ENCODE measurements around the gene POLR3B. TPM values are rescaled to one million over a fixed set of nuclear protein-coding genes. Genes with fewer than 3 reads are reported as not detected.
A peak's percentile ranks its signal among the peaks of the same experiment; 100 is the strongest.

POLR3B gene
- total RNA-seq, 1 experiment from 2014 or later: 14.3 TPM

- Histone ChIP-seq H3K27me3 (replicated peaks) (no peaks in the 10 kb centered on the region), H3K36me3 (no peaks in the 10 kb centered on the region), H3K27ac (no peak overlapping the region), H3K4me1 (replicated peaks) (no peaks in the 10 kb centered on the region), H3K4me3 (no peak overlapping the region), H3K9me3 (replicated peaks) (no peaks in the 10 kb centered on the region)
- no peak for DNase-seq (ENCODE audit: low read depth in 1 of 2, low spot score in 2 of 2)
Measured at GRCh38 chr12:106481246-106481645, 123.7 kb downstream of the POLR3B start.

- no peak overlapping the region for H3K27ac ChIP-seq
- H3K36me3 ChIP-seq: no peaks in the 10 kb centered on the region
- DNase-seq (ENCODE audit: low read depth in 1 of 2, low spot score in 2 of 2): no peak
- no peaks in the 10 kb centered on the region for H3K4me1 ChIP-seq (replicated peaks)
- H3K9me3 ChIP-seq (replicated peaks): no peaks in the 10 kb centered on the region
- H3K4me3 ChIP-seq: no peak overlapping the region
- no peaks in the 10 kb centered on the region for H3K27me3 ChIP-seq (replicated peaks)
Measured at GRCh38 chr12:106487664-106488063, 130.1 kb downstream of the POLR3B start.

- DNase-seq (ENCODE audit: low read depth in 1 of 2, low spot score in 2 of 2): no peak
- Histone ChIP-seq H3K4me3 (no peak overlapping the region), H3K4me1 (replicated peaks) (no peaks in the 10 kb centered on the region), H3K9me3 (replicated peaks) (no peaks in the 10 kb centered on the region), H3K36me3 (no peaks in the 10 kb centered on the region), H3K27ac (no peak overlapping the region), H3K27me3 (replicated peaks) (no peaks in the 10 kb centered on the region)
Measured at GRCh38 chr12:106488884-106489283, 131.3 kb downstream of the POLR3B start.

- H3K36me3 ChIP-seq: no peaks in the 10 kb centered on the region
- DNase-seq (ENCODE audit: low read depth in 1 of 2, low spot score in 2 of 2): no peak
- no peak overlapping the region for H3K4me3 ChIP-seq
- H3K27me3 ChIP-seq (replicated peaks): no peaks in the 10 kb centered on the region
- H3K9me3 ChIP-seq (replicated peaks): no peaks in the 10 kb centered on the region
- no peaks in the 10 kb centered on the region for H3K4me1 ChIP-seq (replicated peaks)
- no peak overlapping the region for H3K27ac ChIP-seq
Measured at GRCh38 chr12:106490264-106490663, 132.7 kb downstream of the POLR3B start.

- Histone ChIP-seq H3K36me3 (peaks cover 14% of the 10 kb centered on the region), H3K27me3 (replicated peaks) (no peaks in the 10 kb centered on the region), H3K27ac (no peak overlapping the region), H3K4me3 (no peak overlapping the region), H3K4me1 (replicated peaks) (no peaks in the 10 kb centered on the region), H3K9me3 (replicated peaks) (no peaks in the 10 kb centered on the region)
- no peak for DNase-seq (ENCODE audit: low read depth in 1 of 2, low spot score in 2 of 2)
Measured at GRCh38 chr12:106492857-106493256, 135.3 kb downstream of the POLR3B start.

GRCh38 chr12:106493531-106493930, 136.0 kb downstream of the POLR3B start:
- Histone ChIP-seq H3K36me3 (peaks cover 15% of the 10 kb centered on the region), H3K27ac (no peak overlapping the region), H3K9me3 (replicated peaks) (no peaks in the 10 kb centered on the region), H3K4me1 (replicated peaks) (no peaks in the 10 kb centered on the region), H3K27me3 (replicated peaks) (no peaks in the 10 kb centered on the region), H3K4me3 (no peak overlapping the region)
- DNase-seq (ENCODE audit: low read depth in 1 of 2, low spot score in 2 of 2): no peak

GRCh38 chr12:106495354-106495965, 137.9 kb downstream of the POLR3B start:
- no peak overlapping the region for H3K27ac ChIP-seq
- H3K4me1 ChIP-seq (replicated peaks): no peaks in the 10 kb centered on the region
- no peaks in the 10 kb centered on the region for H3K27me3 ChIP-seq (replicated peaks)
- H3K36me3 ChIP-seq: peaks cover 15% of the 10 kb centered on the region
- no peaks in the 10 kb centered on the region for H3K9me3 ChIP-seq (replicated peaks)
- no peak for DNase-seq (ENCODE audit: low read depth in 1 of 2, low spot score in 2 of 2)
- H3K4me3 ChIP-seq: no peak overlapping the region

GRCh38 chr12:106498056-106498455, 140.5 kb downstream of the POLR3B start:
- Histone ChIP-seq H3K36me3 (peaks cover 26% of the 10 kb centered on the region), H3K4me1 (replicated peaks) (no peaks in the 10 kb centered on the region), H3K4me3 (no peak overlapping the region), H3K27ac (no peak overlapping the region), H3K9me3 (replicated peaks) (no peaks in the 10 kb centered on the region), H3K27me3 (replicated peaks) (no peaks in the 10 kb centered on the region)
- DNase-seq (ENCODE audit: low read depth in 1 of 2, low spot score in 2 of 2): no peak

- no peaks in the 10 kb centered on the region for H3K9me3 ChIP-seq (replicated peaks)
- no peaks in the 10 kb centered on the region for H3K4me1 ChIP-seq (replicated peaks)
- H3K4me3 ChIP-seq: no peak overlapping the region
- H3K27ac ChIP-seq: no peak overlapping the region
- no peaks in the 10 kb centered on the region for H3K27me3 ChIP-seq (replicated peaks)
- peaks cover 26% of the 10 kb centered on the region for H3K36me3 ChIP-seq
- DNase-seq (ENCODE audit: low read depth in 1 of 2, low spot score in 2 of 2): no peak
Measured at GRCh38 chr12:106499628-106500027, 142.1 kb downstream of the POLR3B start.

GRCh38 chr12:106506691-106507090, 149.1 kb downstream of the POLR3B start:
- no peak for DNase-seq (ENCODE audit: low read depth in 1 of 2, low spot score in 2 of 2)
- Histone ChIP-seq H3K4me1 (replicated peaks) (no peaks in the 10 kb centered on the region), H3K9me3 (replicated peaks) (no peaks in the 10 kb centered on the region), H3K36me3 (peaks cover 14% of the 10 kb centered on the region), H3K27me3 (replicated peaks) (no peaks in the 10 kb centered on the region), H3K27ac (no peak overlapping the region), H3K4me3 (no peak overlapping the region)

GRCh38 chr12:106508966-106509365, 151.4 kb downstream of the POLR3B start:
- no peaks in the 10 kb centered on the region for H3K4me1 ChIP-seq (replicated peaks)
- no peak overlapping the region for H3K27ac ChIP-seq
- H3K36me3 ChIP-seq: peaks cover 7% of the 10 kb centered on the region
- H3K4me3 ChIP-seq: no peak overlapping the region
- H3K27me3 ChIP-seq (replicated peaks): no peaks in the 10 kb centered on the region
- H3K9me3 ChIP-seq (replicated peaks): no peaks in the 10 kb centered on the region
- no peak for DNase-seq (ENCODE audit: low read depth in 1 of 2, low spot score in 2 of 2)

- no peak overlapping the region for H3K27ac ChIP-seq
- no peaks in the 10 kb centered on the region for H3K9me3 ChIP-seq (replicated peaks)
- DNase-seq (ENCODE audit: low read depth in 1 of 2, low spot score in 2 of 2): no peak
- no peak overlapping the region for H3K4me3 ChIP-seq
- no peaks in the 10 kb centered on the region for H3K4me1 ChIP-seq (replicated peaks)
- H3K27me3 ChIP-seq (replicated peaks): no peaks in the 10 kb centered on the region
- H3K36me3 ChIP-seq: 0 out of 2 replicates have a peak, but pooled peaks cover 3% of the 10 kb centered on the region
Measured at GRCh38 chr12:106511365-106511764, 153.8 kb downstream of the POLR3B start.

GRCh38 chr12:106517314-106517713, 159.8 kb downstream of the POLR3B start:
- no peak overlapping the region for H3K4me3 ChIP-seq
- no peak for DNase-seq (ENCODE audit: low read depth in 1 of 2, low spot score in 2 of 2)
- H3K4me1 ChIP-seq (replicated peaks): peaks cover 12% of the 10 kb centered on the region
- no peak overlapping the region for H3K27ac ChIP-seq
- no peaks in the 10 kb centered on the region for H3K36me3 ChIP-seq
- H3K27me3 ChIP-seq (replicated peaks): no peaks in the 10 kb centered on the region
- no peaks in the 10 kb centered on the region for H3K9me3 ChIP-seq (replicated peaks)

- DNase-seq (ENCODE audit: low read depth in 1 of 2, low spot score in 2 of 2): peak in 1 of 2 experiments; percentile 40
- peaks cover 12% of the 10 kb centered on the region for H3K4me1 ChIP-seq (replicated peaks)
- no peaks in the 10 kb centered on the region for H3K9me3 ChIP-seq (replicated peaks)
- H3K27me3 ChIP-seq (replicated peaks): no peaks in the 10 kb centered on the region
- H3K4me3 ChIP-seq: no peak overlapping the region
- peak overlapping the region; percentile 44 for H3K27ac ChIP-seq
- H3K36me3 ChIP-seq: no peaks in the 10 kb centered on the region
Measured at GRCh38 chr12:106519607-106520021, 162.1 kb downstream of the POLR3B start.

- no peaks in the 10 kb centered on the region for H3K27me3 ChIP-seq (replicated peaks)
Measured at GRCh38 chr12:106521901-106522300, 164.4 kb downstream of the POLR3B start.

More at GRCh38 chr12:106521901-106522300, 164.4 kb downstream of the POLR3B start:
- Histone ChIP-seq H3K36me3 (no peaks in the 10 kb centered on the region), H3K4me1 (replicated peaks) (peaks cover 12% of the 10 kb centered on the region), H3K27ac (no peak overlapping the region), H3K4me3 (no peak overlapping the region), H3K9me3 (replicated peaks) (no peaks in the 10 kb centered on the region)
- DNase-seq (ENCODE audit: low read depth in 1 of 2, low spot score in 2 of 2): no peak
